ENCODE results near the gene AHSP. TPM values are rescaled to one million over a fixed set of nuclear protein-coding genes. Genes with fewer than 3 reads are reported as not detected.
"Not testable (repeated sequence)": the region's sequence is repeated elsewhere in the genome, so short reads cannot be mapped to it uniquely, and the experiment has no call there.

Gene AHSP
- total RNA-seq, 1 donor from 2014 or later, result not detected

- H3K9me3 Mint-ChIP-seq (ENCODE audit: unreplicated experiment), result no peaks in the 10 kb centered on the region
- no peaks in the 10 kb centered on the region for H3K36me3 Mint-ChIP-seq (ENCODE audit: low read depth, unreplicated experiment)
- no peak for TF ChIP-seq CTCF (IDR thresholded peaks at IDR 0.05; ENCODE audit: unreplicated experiment)
- no peak overlapping the region for H3K4me3 Mint-ChIP-seq (ENCODE audit: unreplicated experiment)
- no peak overlapping the region for H3K27ac Mint-ChIP-seq (ENCODE audit: unreplicated experiment)
- peaks cover 10% of the 10 kb centered on the region for H3K27me3 Mint-ChIP-seq (ENCODE audit: unreplicated experiment)
- H3K4me1 Mint-ChIP-seq (ENCODE audit: unreplicated experiment), result peaks cover 8% of the 10 kb centered on the region
- no peak for DNase-seq (ENCODE audit: low spot score)
Measured at GRCh38 chr16:31513884-31514283, 13.8 kb upstream of the AHSP start.

GRCh38 chr16:31517800-31518402, 9.8 kb upstream of the AHSP start:
- Mint-ChIP-seq H3K27me3 (ENCODE audit: unreplicated experiment) (peaks cover 6% of the 10 kb centered on the region), H3K27ac (ENCODE audit: unreplicated experiment) (no peak overlapping the region), H3K9me3 (ENCODE audit: unreplicated experiment) (no peaks in the 10 kb centered on the region), H3K4me1 (ENCODE audit: unreplicated experiment) (peaks cover 4% of the 10 kb centered on the region), H3K4me3 (ENCODE audit: unreplicated experiment) (no peak overlapping the region), H3K36me3 (ENCODE audit: low read depth, unreplicated experiment) (no peaks in the 10 kb centered on the region)
- TF ChIP-seq CTCF (IDR thresholded peaks at IDR 0.05; ENCODE audit: unreplicated experiment), result no peak
- no peak for DNase-seq (ENCODE audit: low spot score)

- H3K4me3 Mint-ChIP-seq (ENCODE audit: unreplicated experiment), result no peak overlapping the region
- no peaks in the 10 kb centered on the region for H3K9me3 Mint-ChIP-seq (ENCODE audit: unreplicated experiment)
- no peak for TF ChIP-seq CTCF (IDR thresholded peaks at IDR 0.05; ENCODE audit: unreplicated experiment)
- no peak overlapping the region for H3K27ac Mint-ChIP-seq (ENCODE audit: unreplicated experiment)
- no peaks in the 10 kb centered on the region for H3K4me1 Mint-ChIP-seq (ENCODE audit: unreplicated experiment)
- H3K36me3 Mint-ChIP-seq (ENCODE audit: low read depth, unreplicated experiment), result no peaks in the 10 kb centered on the region
- peaks cover 4% of the 10 kb centered on the region for H3K27me3 Mint-ChIP-seq (ENCODE audit: unreplicated experiment)
- DNase-seq (ENCODE audit: low spot score), result no peak
Measured at GRCh38 chr16:31519759-31520431, 7.8 kb upstream of the AHSP start.

- H3K4me3 Mint-ChIP-seq (ENCODE audit: unreplicated experiment), result no peak overlapping the region
- no peaks in the 10 kb centered on the region for H3K4me1 Mint-ChIP-seq (ENCODE audit: unreplicated experiment)
- no peak overlapping the region for H3K27ac Mint-ChIP-seq (ENCODE audit: unreplicated experiment)
- no peaks in the 10 kb centered on the region for H3K9me3 Mint-ChIP-seq (ENCODE audit: unreplicated experiment)
- H3K36me3 Mint-ChIP-seq (ENCODE audit: low read depth, unreplicated experiment), result no peaks in the 10 kb centered on the region
- H3K27me3 Mint-ChIP-seq (ENCODE audit: unreplicated experiment), result peaks cover 4% of the 10 kb centered on the region
- DNase-seq (ENCODE audit: low spot score), result no peak
- TF ChIP-seq CTCF (IDR thresholded peaks at IDR 0.05; ENCODE audit: unreplicated experiment), result no peak
Measured at GRCh38 chr16:31521368-31521767, 6.3 kb upstream of the AHSP start.

GRCh38 chr16:31522071-31522470, 5.6 kb upstream of the AHSP start:
- H3K27ac Mint-ChIP-seq (ENCODE audit: unreplicated experiment), result no peak overlapping the region
- no peaks in the 10 kb centered on the region for H3K9me3 Mint-ChIP-seq (ENCODE audit: unreplicated experiment)
- no peaks in the 10 kb centered on the region for H3K4me1 Mint-ChIP-seq (ENCODE audit: unreplicated experiment)
- no peak overlapping the region for H3K4me3 Mint-ChIP-seq (ENCODE audit: unreplicated experiment)
- H3K27me3 Mint-ChIP-seq (ENCODE audit: unreplicated experiment), result peaks cover 2% of the 10 kb centered on the region
- no peak for TF ChIP-seq CTCF (IDR thresholded peaks at IDR 0.05; ENCODE audit: unreplicated experiment)
- H3K36me3 Mint-ChIP-seq (ENCODE audit: low read depth, unreplicated experiment), result no peaks in the 10 kb centered on the region
- no peak for DNase-seq (ENCODE audit: low spot score)

GRCh38 chr16:31523768-31524167, 3.9 kb upstream of the AHSP start:
- not testable (repeated sequence) for H3K27me3 Mint-ChIP-seq (ENCODE audit: unreplicated experiment); H3K27ac Mint-ChIP-seq (ENCODE audit: unreplicated experiment); H3K4me1 Mint-ChIP-seq (ENCODE audit: unreplicated experiment); H3K9me3 Mint-ChIP-seq (ENCODE audit: unreplicated experiment); H3K4me3 Mint-ChIP-seq (ENCODE audit: unreplicated experiment); DNase-seq (ENCODE audit: low spot score); H3K36me3 Mint-ChIP-seq (ENCODE audit: low read depth, unreplicated experiment)

Data from endothelial cell (in vitro differentiated cells).